HepG2 (cell line): ENCODE measurements around the gene BCAR3. TPM values are rescaled to one million over a fixed set of nuclear protein-coding genes. Genes with fewer than 3 reads are reported as not detected.

Experiments used
- ATAC-seq: fragments of 200-7000 bp; cut with Tn5 transposase; 3 replicates; pipeline ENCODE4 v1.9.1; 2020; ENCODE audit warnings: mild to moderate bottlenecking, moderate library complexity
- BruUV-seq: library from RNA; stranded (reverse); fragments of 400-500 nt; replicated peaks from 2 replicates; lab custom pipeline; 2021; lab: Mats Ljungman, UMichigan
- CTCF ChIA-PET: fragments of 300-600 bp; formaldehyde crosslinking; extraction: SDS; loops from one replicate; lab custom pipeline; 2021; ENCODE audit warnings: low total read pairs, inconsistent platforms, low intra/inter-chr PET ratio; lab: Yijun Ruan, JAX
- POLR2A ChIA-PET: fragments of 350-600 bp; sonication (Branson Sonifier 250); formaldehyde crosslinking; loops from one replicate; lab custom pipeline; 2020; ENCODE audit warnings: antibody characterized with exemption, inconsistent platforms; lab: Yijun Ruan, JAX
- DNase-seq: peaks from one replicate; pipeline ENCODE4 v3.0.0-alpha.2; 2015; ENCODE audit warnings: low spot score
- FAIRE-seq: peaks from 3 replicates; lab custom pipeline; 2011; peaks lifted over from hg19 to GRCh38; lab: Jason Lieb, UNC
- H2AFZ ChIP-seq: one replicate; pipeline ENCODE4 v1.6.1; 2011; ENCODE audit warnings: low read length, inconsistent platforms
- H3K27ac ChIP-seq: fragments of 300-600 bp; 3 replicates; pipeline ENCODE4 v1.8.0; 2011; ENCODE audit warnings: mixed run types, mild to moderate bottlenecking, mixed read lengths, low read length, inconsistent platforms; ENCODE audit not compliant: insufficient read depth; ENCODE audit errors: extremely low read length
- H3K27me3 ChIP-seq, 2 experiments: fragments of 200-600 bp in 1 of 2; 2 replicates in 1 of 2; 3 replicates in 1 of 2; pipeline versions ENCODE4 v1.6.0 to v1.8.0; 2011; ENCODE audit warnings: low read length in 2 of 2, mild to moderate bottlenecking in 2 of 2, moderate library complexity in 2 of 2, inconsistent platforms in 1 of 2; ENCODE audit not compliant: insufficient read depth in 2 of 2, control insufficient read depth in 1 of 2
- H3K36me3 ChIP-seq, 2 experiments: fragments of 200-600 bp in 1 of 2; replicated peaks in 1 of 2; 2 replicates in 1 of 2; 3 replicates in 1 of 2; pipeline versions ENCODE4 v1.5.1 to v1.8.0; 2011; ENCODE audit warnings: low read length in 2 of 2, inconsistent platforms in 1 of 2; ENCODE audit not compliant: insufficient read depth in 2 of 2, control insufficient read depth in 1 of 2
- H3K4me1 ChIP-seq: 2 replicates; pipeline ENCODE4 v1.5.1; 2012; ENCODE audit warnings: low read length, inconsistent platforms; ENCODE audit not compliant: insufficient read depth
- H3K4me2 ChIP-seq: 2 replicates; pipeline ENCODE4 v1.6.0; 2011; ENCODE audit warnings: low read depth, low read length, inconsistent platforms
- H3K4me3 ChIP-seq, 3 experiments: fragments of 200-600 bp in 1 of 3; sonication (generic), shearing (Covaris generic) in 1 of 3; replicated peaks in 1 of 3; 2 replicates each; pipeline ENCODE4 v1.5.1; 2011 to 2016; ENCODE audit warnings: low read length in 3 of 3, inconsistent platforms in 2 of 3, low read depth in 2 of 3, mild to moderate bottlenecking in 2 of 3, control low read depth in 1 of 3, mixed read lengths in 1 of 3; ENCODE audit not compliant: insufficient read depth in 1 of 3
- H3K79me2 ChIP-seq: one replicate; pipeline ENCODE4 v1.6.1; 2011; ENCODE audit warnings: low read length, inconsistent platforms; ENCODE audit not compliant: insufficient read depth
- H3K9ac ChIP-seq: 2 replicates; pipeline ENCODE4 v1.6.0; 2011; ENCODE audit warnings: mild to moderate bottlenecking, low read depth, low read length, inconsistent platforms; ENCODE audit not compliant: insufficient read depth
- H3K9me3 ChIP-seq: 2 replicates; pipeline ENCODE4 v1.5.1; 2012; ENCODE audit warnings: mild to moderate bottlenecking, low read length
- H4K20me1 ChIP-seq: 2 replicates; pipeline ENCODE4 v1.6.0; 2011; ENCODE audit warnings: inconsistent platforms, mild to moderate bottlenecking, low read length, moderate library complexity; ENCODE audit not compliant: insufficient read depth
- CCAR2 ChIP-seq: fragments of 200-400 bp; formaldehyde crosslinking; optimal IDR thresholded peaks from 2 replicates; pipeline ENCODE3; 2018; ENCODE audit warnings: low read depth, mild to moderate bottlenecking, low read length, moderate library complexity
- PPARG ChIP-seq: conservative IDR thresholded peaks from 2 replicates; pipeline ENCODE4 v1.6.1; 2016; ENCODE audit warnings: missing biosample characterization, missing genetic modification reagents
- RBM39 ChIP-seq: fragments of 200-400 bp; formaldehyde crosslinking; IDR thresholded peaks from one replicate; pipeline ENCODE4 v1.6.1; 2018; ENCODE audit warnings: antibody characterized with exemption, mild to moderate bottlenecking, low read depth, low read length; ENCODE audit not compliant: poor library complexity, severe bottlenecking
- RFX1 ChIP-seq: fragments of 450-650 bp; IDR thresholded peaks from 2 replicates; pipeline ENCODE4 v1.6.1; 2017
- TERF1 ChIP-seq: sonication (generic); formaldehyde crosslinking; IDR thresholded peaks from 2 replicates; pipeline ENCODE4 v1.8.0; 2022; ENCODE audit warnings: mild to moderate bottlenecking, missing genetic modification reagents, moderate library complexity
- ZBTB33 ChIP-seq: sonication (generic); formaldehyde crosslinking; IDR thresholded peaks from 2 replicates; pipeline ENCODE4 v1.4.0; 2020; ENCODE audit warnings: missing genetic modification reagents
- ZNF432 ChIP-seq: sonication (generic); formaldehyde crosslinking; IDR thresholded peaks from 2 replicates; pipeline ENCODE4 v1.5.0; 2020; ENCODE audit warnings: missing genetic modification reagents, mild to moderate bottlenecking, borderline replicate concordance
- whole genome bisulfite sequencing: methylation state at CpG from one replicate; pipeline ENCODE4 v1.1.6; 2017; ENCODE audit warnings: low lambda C conversion rate; 5-methylcytosine and 5-hydroxymethylcytosine counted together
- in situ Hi-C: cut with HindIII; loops from 2 replicates; pipeline ENCODE4 v1.10.0; 2017; ENCODE audit warnings: low pct_unique_long_range_greater_than_20kb; ENCODE audit not compliant: extremely low pct_ligation_motif_present
- intact Hi-C: fragments of 100-400 bp; cut with micrococcal nuclease; formaldehyde crosslinking; loops from one replicate; pipeline ENCODE4 v1.10.0; 2022; ENCODE audit not compliant: unreplicated experiment
- polyA plus RNA-seq, 8 experiments: library from polyadenylated mRNA; depleted of rRNA in 3 of 8; stranded (reverse) in 7 of 8; unstranded in 1 of 8; fragments of >200 nt; fragmentation: Illumina TruSeq in 4 of 8; extraction: Trizol in 4 of 8; gene quantifications; 2 replicates each; pipeline versions ENCODE4 v1.2.1 to v1.2.3, GENCODE V29; 2011 to 2016; ENCODE audit warnings: low read depth in 4 of 8, missing spikeins in 1 of 8, mixed read lengths in 1 of 8; ENCODE audit not compliant: insufficient read depth in 1 of 8
- total RNA-seq, 5 experiments: library from RNA; depleted of rRNA; stranded (reverse); fragments of >200 nt; fragmentation: Illumina TruSeq; extraction: Trizol; gene quantifications; 2 replicates each; pipeline ENCODE4 v1.2.3, GENCODE V29; 2016; ENCODE audit warnings: low read depth in 1 of 5
- TF ChIP-seq, protein P1 (sequence below): sonication (generic); formaldehyde crosslinking; IDR thresholded peaks from 2 replicates; pipeline ENCODE4 v1.4.0; 2020; ENCODE audit warnings: low read depth, missing genetic modification reagents
- TF ChIP-seq, protein P2 (sequence below): sonication (generic); formaldehyde crosslinking; IDR thresholded peaks from 2 replicates; pipeline ENCODE4 v1.4.0; 2020; ENCODE audit warnings: missing genetic modification reagents

BCAR3 gene
- total and polyA plus RNA-seq, 2 of the 13 experiments (the other 11 are each of a cell fraction or from before 2014, with no cell fraction given): 3.6 to 4.8 TPM

- TF ChIP-seq, protein P1, sequence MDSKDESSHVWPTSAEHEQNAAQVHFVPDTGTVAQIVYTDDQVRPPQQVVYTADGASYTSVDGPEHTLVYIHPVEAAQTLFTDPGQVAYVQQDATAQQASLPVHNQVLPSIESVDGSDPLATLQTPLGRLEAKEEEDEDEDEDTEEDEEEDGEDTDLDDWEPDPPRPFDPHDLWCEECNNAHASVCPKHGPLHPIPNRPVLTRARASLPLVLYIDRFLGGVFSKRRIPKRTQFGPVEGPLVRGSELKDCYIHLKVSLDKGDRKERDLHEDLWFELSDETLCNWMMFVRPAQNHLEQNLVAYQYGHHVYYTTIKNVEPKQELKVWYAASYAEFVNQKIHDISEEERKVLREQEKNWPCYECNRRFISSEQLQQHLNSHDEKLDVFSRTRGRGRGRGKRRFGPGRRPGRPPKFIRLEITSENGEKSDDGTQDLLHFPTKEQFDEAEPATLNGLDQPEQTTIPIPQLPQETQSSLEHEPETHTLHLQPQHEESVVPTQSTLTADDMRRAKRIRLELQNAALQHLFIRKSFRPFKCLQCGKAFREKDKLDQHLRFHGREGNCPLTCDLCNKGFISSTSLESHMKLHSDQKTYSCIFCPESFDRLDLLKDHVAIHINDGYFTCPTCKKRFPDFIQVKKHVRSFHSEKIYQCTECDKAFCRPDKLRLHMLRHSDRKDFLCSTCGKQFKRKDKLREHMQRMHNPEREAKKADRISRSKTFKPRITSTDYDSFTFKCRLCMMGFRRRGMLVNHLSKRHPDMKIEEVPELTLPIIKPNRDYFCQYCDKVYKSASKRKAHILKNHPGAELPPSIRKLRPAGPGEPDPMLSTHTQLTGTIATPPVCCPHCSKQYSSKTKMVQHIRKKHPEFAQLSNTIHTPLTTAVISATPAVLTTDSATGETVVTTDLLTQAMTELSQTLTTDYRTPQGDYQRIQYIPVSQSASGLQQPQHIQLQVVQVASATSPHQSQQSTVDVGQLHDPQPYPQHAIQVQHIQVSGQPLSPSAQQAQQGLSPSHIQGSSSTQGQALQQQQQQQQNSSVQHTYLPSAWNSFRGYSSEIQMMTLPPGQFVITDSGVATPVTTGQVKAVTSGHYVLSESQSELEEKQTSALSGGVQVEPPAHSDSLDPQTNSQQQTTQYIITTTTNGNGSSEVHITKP (CRISPR knock-in tag): no peak
Observed at GRCh38 chr1:93522721-93523120, 158.9 kb downstream of the BCAR3 start (continued).

- peaks cover 3 to 20% of the 10 kb centered on the region in 2 experiments; a peak in 4 of 5 replicates for H3K36me3 ChIP-seq
- H3K27me3 ChIP-seq: no peaks in the 10 kb centered on the region
- in situ Hi-C loops: no loop called here
- ChIA-PET POLR2A (no interaction called here), CTCF (no interaction called here)
- no peaks in the 10 kb centered on the region for H4K20me1 ChIP-seq
- H3K4me1 ChIP-seq: peaks cover 9% of the 10 kb centered on the region; the same call in 1 of the 2 replicates
- H3K79me2 ChIP-seq: no peaks in the 10 kb centered on the region
- no peak overlapping the region for H3K4me2 ChIP-seq
- TF ChIP-seq RBM39 (no peak), TERF1 (CRISPR knock-in tag) (no peak), CCAR2 (no peak), ZNF432 (CRISPR knock-in tag) (no peak), ZBTB33 (CRISPR knock-in tag) (no peak), PPARG (CRISPR knock-in tag) (no peak), RFX1 (no peak)
- TF ChIP-seq, protein P2, sequence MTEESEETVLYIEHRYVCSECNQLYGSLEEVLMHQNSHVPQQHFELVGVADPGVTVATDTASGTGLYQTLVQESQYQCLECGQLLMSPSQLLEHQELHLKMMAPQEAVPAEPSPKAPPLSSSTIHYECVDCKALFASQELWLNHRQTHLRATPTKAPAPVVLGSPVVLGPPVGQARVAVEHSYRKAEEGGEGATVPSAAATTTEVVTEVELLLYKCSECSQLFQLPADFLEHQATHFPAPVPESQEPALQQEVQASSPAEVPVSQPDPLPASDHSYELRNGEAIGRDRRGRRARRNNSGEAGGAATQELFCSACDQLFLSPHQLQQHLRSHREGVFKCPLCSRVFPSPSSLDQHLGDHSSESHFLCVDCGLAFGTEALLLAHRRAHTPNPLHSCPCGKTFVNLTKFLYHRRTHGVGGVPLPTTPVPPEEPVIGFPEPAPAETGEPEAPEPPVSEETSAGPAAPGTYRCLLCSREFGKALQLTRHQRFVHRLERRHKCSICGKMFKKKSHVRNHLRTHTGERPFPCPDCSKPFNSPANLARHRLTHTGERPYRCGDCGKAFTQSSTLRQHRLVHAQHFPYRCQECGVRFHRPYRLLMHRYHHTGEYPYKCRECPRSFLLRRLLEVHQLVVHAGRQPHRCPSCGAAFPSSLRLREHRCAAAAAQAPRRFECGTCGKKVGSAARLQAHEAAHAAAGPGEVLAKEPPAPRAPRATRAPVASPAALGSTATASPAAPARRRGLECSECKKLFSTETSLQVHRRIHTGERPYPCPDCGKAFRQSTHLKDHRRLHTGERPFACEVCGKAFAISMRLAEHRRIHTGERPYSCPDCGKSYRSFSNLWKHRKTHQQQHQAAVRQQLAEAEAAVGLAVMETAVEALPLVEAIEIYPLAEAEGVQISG (CRISPR knock-in tag): no peak
- 97% methylated on average over 2 of the region's 2 CpGs for WGBS
- no peak overlapping the region for H3K27ac ChIP-seq
- ATAC-seq (no peak), DNase-seq (no peak), FAIRE-seq (no peak)
- H3K9me3 ChIP-seq: no peaks in the 10 kb centered on the region
- no peak overlapping the region for H3K9ac ChIP-seq
- no peak overlapping the region for H2AFZ ChIP-seq
- no TSS peak for BruUV-seq
- H3K4me3 ChIP-seq: no peak overlapping the region
- intact Hi-C loops: no loop called here
Observed at GRCh38 chr1:93521618-93522017, 160.0 kb downstream of the BCAR3 start.
